ENCODE data around the gene ST6GALNAC5.
"Not testable (repeated sequence)": the region's sequence is repeated elsewhere in the genome, so short reads cannot be mapped to it uniquely, and the experiment has no call there.

ST6GALNAC5 gene

GRCh38 chr1:76939050-76939816, 72.0 kb downstream of the ST6GALNAC5 start:
- no peak for DNase-seq

- no peak for DNase-seq
Observed at GRCh38 chr1:76939817-76940216, 72.5 kb downstream of the ST6GALNAC5 start.

GRCh38 chr1:76940571-76941335, 73.5 kb downstream of the ST6GALNAC5 start:
- no peak for DNase-seq

- DNase-seq, result no peak
Observed at GRCh38 chr1:76942549-76942948, 75.3 kb downstream of the ST6GALNAC5 start.

GRCh38 chr1:76944942-76945341, 77.7 kb downstream of the ST6GALNAC5 start:
- DNase-seq, result no peak

GRCh38 chr1:76948846-76949245, 81.6 kb downstream of the ST6GALNAC5 start:
- DNase-seq, result no peak

GRCh38 chr1:76949503-76949902, 82.2 kb downstream of the ST6GALNAC5 start:
- DNase-seq, result no peak

- no peak for DNase-seq
Observed at GRCh38 chr1:76950306-76950705, 83.0 kb downstream of the ST6GALNAC5 start.

- DNase-seq, result no peak
Observed at GRCh38 chr1:76951153-76951552, 83.9 kb downstream of the ST6GALNAC5 start.

GRCh38 chr1:76955652-76956051, 88.4 kb downstream of the ST6GALNAC5 start:
- no peak for DNase-seq

- no peak for DNase-seq
Observed at GRCh38 chr1:76957961-76958360, 90.7 kb downstream of the ST6GALNAC5 start.

GRCh38 chr1:76958828-76959227, 91.5 kb downstream of the ST6GALNAC5 start:
- DNase-seq, result no peak

GRCh38 chr1:76959556-76959955, 92.3 kb downstream of the ST6GALNAC5 start:
- DNase-seq, result no peak

- DNase-seq, result no peak
Observed at GRCh38 chr1:76961181-76961819, 94.0 kb downstream of the ST6GALNAC5 start.

GRCh38 chr1:76961820-76962207, 94.5 kb downstream of the ST6GALNAC5 start:
- DNase-seq, result no peak

GRCh38 chr1:76981267-76981666, 114.0 kb downstream of the ST6GALNAC5 start:
- DNase-seq, result not testable (repeated sequence)

- no peak for DNase-seq
Observed at GRCh38 chr1:76989976-76990375, 122.7 kb downstream of the ST6GALNAC5 start.

GRCh38 chr1:76993036-76993435, 125.8 kb downstream of the ST6GALNAC5 start:
- no peak for DNase-seq

GRCh38 chr1:76998582-76999223, 131.4 kb downstream of the ST6GALNAC5 start:
- no peak for DNase-seq

GRCh38 chr1:77007675-77008074, 140.4 kb downstream of the ST6GALNAC5 start:
- DNase-seq, result no peak

- DNase-seq, result no peak
Observed at GRCh38 chr1:77010937-77011336, 143.7 kb downstream of the ST6GALNAC5 start.

GRCh38 chr1:77012066-77012465, 144.8 kb downstream of the ST6GALNAC5 start:
- no peak for DNase-seq

- DNase-seq, result no peak
Observed at GRCh38 chr1:77014073-77014788, 147.0 kb downstream of the ST6GALNAC5 start.

Measured in activated CD4-positive, CD25-positive, alpha-beta regulatory T cell (primary cell).